AG10803 (cell line): ENCODE data around the gene NID1.
"Not testable (repeated sequence)": the region's sequence is repeated elsewhere in the genome, so short reads cannot be mapped to it uniquely, and the experiment has no call there.

Experiments used
- DNase-seq: peaks from one replicate; pipeline ENCODE4 v3.0.0; 2010; ENCODE audit warnings: low read depth
- H3K4me3 ChIP-seq: 2 replicates; pipeline ENCODE4 v1.5.1; 2011; ENCODE audit warnings: mild to moderate bottlenecking, low read length, control low read depth
- TF ChIP-seq, protein P1 (sequence below): conservative IDR thresholded peaks from 2 replicates; pipeline ENCODE4 v1.5.1; 2011; ENCODE audit warnings: mild to moderate bottlenecking, low read length, control low read depth, inconsistent platforms

Gene NID1

DNA sequence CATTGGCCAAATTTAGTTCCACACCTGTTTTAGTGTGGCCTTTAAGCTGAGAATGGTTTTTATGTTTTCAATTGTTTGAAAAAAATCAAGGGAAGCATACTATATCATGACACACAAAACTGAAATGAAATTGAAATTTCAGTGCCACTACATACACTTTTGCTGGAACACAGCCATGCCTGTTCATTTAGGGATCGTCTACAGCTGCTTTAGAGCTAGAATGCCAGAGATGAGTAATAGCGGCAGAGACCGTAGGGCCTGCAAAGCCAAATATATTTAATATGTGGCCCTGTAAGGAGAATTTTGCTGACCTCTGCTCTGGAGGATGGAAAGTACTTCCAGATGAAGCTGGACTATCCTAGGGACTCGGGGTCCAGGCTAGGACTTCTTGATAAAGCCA lies 135.7 kb downstream of the NID1 start:
- DNase-seq = no peak
- TF ChIP-seq, protein P1, sequence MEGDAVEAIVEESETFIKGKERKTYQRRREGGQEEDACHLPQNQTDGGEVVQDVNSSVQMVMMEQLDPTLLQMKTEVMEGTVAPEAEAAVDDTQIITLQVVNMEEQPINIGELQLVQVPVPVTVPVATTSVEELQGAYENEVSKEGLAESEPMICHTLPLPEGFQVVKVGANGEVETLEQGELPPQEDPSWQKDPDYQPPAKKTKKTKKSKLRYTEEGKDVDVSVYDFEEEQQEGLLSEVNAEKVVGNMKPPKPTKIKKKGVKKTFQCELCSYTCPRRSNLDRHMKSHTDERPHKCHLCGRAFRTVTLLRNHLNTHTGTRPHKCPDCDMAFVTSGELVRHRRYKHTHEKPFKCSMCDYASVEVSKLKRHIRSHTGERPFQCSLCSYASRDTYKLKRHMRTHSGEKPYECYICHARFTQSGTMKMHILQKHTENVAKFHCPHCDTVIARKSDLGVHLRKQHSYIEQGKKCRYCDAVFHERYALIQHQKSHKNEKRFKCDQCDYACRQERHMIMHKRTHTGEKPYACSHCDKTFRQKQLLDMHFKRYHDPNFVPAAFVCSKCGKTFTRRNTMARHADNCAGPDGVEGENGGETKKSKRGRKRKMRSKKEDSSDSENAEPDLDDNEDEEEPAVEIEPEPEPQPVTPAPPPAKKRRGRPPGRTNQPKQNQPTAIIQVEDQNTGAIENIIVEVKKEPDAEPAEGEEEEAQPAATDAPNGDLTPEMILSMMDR = no peak
- H3K4me3 ChIP-seq = no peak overlapping the region

DNA sequence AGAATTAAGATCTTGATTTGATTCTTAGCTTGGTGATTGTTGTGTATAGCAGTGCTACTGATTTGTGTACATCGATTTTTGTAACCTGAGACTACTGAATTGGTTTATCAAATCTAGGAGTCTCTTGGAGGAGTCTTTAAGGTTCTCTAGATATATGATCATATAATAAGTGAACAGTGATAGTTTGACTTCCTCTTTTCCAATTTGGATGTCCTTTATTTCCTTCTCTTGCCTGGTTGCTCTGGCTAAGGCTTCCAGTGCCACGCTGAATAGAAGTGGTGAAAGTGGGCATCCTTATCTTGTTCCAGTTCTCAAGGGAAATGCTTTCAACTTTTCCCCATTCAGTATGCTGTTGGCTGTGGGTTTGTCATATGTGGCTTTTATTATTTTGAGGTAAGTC lies 136.7 kb downstream of the NID1 start:
- TF ChIP-seq, protein P1 = no peak
- H3K4me3 ChIP-seq = no peak overlapping the region
- no peak for DNase-seq

DNA sequence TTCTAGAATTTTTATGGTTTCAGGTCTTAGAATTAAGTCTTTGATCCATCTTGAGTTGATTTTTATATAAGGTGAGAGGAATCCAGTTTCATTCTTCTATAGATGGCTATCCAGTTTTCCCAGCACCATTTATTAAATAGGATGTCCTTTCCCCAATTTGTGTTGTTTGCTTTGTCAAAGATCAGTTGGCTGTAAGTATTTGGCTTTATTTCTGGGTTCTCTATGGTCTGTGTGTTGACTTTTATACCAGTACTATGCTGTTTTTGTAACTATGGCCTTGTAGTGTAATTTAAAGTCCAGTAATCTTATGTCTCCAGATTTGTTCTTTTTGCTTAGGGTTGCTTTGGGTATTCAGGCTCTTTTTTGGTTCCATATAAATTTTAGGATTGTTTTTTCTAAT lies 137.3 kb downstream of the NID1 start:
- DNase-seq, H3K4me3 ChIP-seq: not testable (repeated sequence)
